A204.1 (cell line): ENCODE measurements around the gene LDLRAD4.

Experiments
- FAIRE-seq: peaks from 2 replicates; lab custom pipeline; 2012; peaks lifted over from hg19 to GRCh38; lab: Jason Lieb, UNC

Gene LDLRAD4

GRCh38 chr18:13266218-13267100 lies 47.9 kb downstream of the LDLRAD4 start:
- no peak for FAIRE-seq

- no peak for FAIRE-seq
Observed at GRCh38 chr18:13267431-13267873, 48.9 kb downstream of the LDLRAD4 start.

DNA sequence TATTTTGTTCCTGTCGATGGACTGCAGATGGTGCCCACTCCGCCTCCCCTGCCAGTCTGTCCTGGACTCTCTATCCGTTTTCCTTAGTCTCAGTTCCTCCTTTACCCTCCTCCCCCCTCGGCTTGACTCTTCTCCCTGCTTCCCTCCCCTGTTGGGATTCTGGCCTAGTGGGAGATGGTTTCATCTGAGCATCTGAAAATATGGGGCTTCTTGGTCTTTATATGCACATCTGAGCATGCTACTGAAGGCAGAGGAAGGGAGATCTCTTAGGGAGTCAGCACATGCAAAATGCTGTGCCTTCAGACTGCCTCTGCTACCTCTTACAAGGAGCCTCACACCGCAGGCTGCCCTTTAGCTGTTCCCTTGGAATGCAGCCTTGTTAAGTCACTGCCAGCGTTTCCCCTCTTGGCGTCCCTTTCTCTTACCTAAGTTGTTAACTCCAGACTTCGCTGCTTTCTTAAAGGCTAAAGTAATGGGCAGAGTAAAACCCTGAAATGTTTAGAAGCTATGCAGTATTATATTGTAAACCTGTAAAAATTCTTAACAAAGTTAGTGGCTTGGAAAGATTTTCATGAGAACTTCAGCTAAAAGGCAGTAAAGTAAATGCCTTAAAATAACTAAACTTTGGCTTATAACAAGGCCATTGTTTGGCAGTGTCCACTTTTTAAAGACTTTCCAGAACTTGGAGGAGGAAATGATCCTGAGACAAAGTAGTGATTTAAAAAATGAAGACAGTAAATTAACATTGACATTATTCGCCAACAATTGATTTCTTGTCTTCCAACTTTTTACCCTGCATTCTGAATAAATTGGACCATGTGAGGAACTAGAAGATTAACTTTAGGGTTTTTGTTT lies 49.8 kb downstream of the LDLRAD4 start:
- FAIRE-seq, result no peak

- no peak for FAIRE-seq
Observed at GRCh38 chr18:13269013-13269280, 50.4 kb downstream of the LDLRAD4 start.

DNA sequence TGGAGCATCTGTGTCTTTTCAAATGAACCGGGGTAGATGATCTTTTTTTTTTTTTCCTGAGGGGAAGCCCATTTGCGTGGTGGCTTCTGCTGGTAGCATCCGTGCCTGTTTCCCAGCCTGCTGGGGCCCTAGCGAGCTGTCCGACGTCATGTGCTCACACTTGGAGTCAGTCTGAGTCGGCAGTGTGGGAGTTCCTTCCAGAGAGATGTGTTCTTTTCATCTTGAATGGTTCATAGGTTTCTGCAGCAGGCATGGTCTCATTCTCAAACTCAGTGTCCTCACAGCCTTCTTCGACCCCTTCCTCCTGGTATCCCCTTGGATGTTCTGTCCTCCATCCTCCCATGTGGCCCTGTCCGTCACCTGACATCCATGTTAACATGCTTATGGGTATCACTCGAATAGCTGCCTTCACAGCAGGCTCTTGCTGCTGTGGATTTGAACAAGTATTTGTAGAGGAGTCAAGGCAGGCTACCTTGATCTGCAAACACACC lies 51.0 kb downstream of the LDLRAD4 start:
- no peak for FAIRE-seq

GRCh38 chr18:13270279-13270855 lies 51.8 kb downstream of the LDLRAD4 start:
- FAIRE-seq, result no peak

- no peak for FAIRE-seq
Observed at GRCh38 chr18:13271302-13271911, 52.8 kb downstream of the LDLRAD4 start.

DNA sequence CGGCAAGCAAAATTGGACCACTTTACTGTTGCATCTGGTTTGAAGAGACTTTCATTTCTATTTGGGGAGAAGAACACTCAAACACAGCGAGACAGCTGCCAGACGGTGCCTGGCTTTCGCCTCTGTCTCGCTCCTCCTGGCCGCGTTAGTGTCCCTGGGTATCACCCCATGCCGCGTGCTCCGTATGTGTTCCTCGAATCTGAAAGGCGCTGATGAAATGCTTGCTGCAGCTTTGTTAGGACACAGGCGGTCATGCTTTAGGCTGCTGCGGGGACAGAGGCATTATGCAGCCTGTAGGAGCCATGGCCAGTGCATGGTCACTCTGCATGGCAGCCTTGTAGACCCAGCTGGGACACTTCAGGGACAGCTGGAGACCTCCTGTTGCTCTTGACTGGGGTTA lies 53.9 kb downstream of the LDLRAD4 start:
- no peak for FAIRE-seq

DNA sequence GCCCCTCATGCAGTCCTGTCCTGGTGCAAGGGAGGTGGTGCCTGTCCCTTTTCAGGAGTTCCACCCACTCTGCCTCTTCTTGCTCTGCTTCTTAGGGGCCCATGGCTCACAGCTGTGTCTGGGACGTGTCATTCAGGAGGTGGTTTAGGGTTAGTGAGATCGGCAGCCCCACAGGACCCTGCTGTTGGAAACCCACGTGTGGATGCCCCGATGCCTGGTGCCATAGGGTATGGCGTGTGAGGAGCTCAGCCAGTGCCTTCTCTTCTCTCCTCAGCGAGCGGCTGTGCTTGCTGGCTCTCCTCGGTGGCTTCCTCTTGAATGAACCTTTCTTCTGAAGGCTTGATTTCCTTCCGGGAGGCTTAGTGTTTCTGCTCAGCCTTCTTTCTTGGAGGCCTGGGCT lies 55.2 kb downstream of the LDLRAD4 start:
- no peak for FAIRE-seq

DNA sequence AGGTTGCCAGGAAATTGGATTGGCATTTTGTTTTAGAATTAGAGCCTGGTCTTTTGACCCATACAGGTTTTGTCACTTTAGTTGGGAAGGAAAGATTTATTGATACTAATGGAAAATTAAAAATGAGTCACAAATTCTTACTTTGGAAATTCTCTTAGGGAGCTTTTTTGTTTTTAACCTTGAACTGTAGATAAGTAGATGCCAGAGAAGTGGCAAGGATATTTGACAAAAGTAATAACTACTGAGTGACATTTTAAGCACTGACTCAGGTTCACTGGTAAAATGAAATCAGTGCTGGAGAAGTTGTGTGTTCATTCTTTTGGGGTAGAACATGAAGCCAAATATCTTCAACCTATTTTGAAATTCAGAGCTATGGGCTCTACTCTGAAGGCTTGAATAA lies 56.5 kb downstream of the LDLRAD4 start:
- FAIRE-seq, result no peak

DNA sequence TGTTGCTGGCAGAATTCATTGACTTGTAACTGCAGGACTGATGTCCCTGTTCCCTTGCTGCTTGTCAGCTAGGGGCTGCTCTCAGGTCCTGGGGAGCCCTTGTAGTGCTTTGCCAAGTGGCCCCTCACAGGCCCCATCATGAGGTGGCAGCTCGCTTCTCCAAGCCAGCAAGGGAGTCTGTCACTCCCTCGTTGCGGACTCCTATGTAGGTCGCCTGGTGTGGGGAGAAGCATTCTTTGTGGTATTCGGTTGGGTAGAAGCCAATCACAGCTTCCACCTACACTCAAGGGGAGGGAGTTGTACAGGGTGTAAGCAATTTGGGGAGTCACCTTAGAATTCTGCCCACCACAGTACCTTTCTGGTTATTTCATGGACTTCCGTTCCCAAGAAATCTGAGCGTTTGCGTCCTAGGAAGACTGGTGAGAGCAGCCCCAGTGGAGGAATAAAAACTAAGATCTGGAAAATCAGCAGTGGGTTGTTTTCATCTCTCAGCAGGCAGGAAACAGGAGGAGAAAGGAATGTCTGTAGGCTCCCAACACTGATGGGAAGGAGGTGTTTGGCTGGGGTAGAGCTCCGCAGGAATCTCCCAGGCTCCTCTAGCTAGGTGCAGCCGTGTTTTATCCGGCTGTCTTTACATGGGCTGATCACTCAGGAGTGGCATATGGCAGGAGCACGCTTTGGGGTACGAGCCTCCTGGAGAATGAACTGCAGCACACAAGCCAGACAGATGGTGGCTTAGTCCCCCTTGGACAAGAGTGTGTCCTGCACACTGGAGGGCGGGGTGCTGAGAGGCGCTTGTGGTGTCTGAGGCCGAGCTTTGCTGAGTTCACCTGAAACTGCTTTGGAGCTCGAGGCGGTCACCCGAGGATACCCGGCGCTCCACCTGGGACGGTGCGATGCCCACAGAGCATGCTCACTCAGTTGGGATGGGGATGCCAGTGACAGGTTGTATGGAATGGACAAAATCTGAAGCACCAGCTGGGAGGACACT lies 58.3 kb downstream of the LDLRAD4 start:
- FAIRE-seq, result no peak

GRCh38 chr18:13278062-13278630 lies 59.6 kb downstream of the LDLRAD4 start:
- no peak for FAIRE-seq

DNA sequence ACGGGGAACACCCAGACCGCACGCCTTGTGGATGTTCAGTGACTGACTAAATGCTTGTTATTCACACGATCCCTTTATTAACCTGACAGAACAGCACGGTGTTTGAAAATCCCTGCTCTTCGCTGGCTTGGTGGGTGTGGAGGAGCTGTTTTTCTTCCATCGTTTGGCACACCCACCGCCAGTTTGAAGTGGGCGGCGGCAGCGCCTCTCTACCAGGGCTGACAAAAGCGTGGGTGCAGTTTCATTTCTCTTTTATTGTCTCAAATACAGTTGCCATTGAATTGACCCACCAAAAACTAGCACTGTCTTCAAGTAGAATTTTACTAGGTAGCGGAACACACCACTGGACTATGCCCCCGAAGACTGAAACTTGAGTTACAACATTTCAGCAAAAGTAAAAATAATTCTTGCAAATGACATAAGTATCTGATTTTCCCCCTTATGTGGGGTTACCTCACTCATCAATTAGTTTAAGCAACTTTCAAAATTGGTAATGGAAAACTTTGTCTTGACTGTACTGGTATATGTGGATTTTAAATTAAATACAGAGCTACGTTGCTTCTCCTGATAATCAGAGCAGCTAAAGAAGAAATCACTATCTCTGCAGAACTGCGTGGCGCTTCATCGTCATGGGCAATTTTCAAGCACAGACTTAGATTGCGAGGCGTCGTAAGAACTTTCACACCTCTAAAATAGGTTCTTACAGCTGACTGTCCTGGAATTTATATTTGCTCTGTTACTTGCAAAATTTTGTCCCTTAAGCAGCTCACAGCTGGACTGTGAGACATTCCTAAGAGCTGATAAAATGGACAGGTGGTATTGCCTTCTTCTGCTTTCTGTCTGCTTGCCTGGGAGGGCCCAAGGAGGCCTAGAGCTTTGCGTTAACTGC lies 60.9 kb downstream of the LDLRAD4 start:
- FAIRE-seq, result no peak

DNA sequence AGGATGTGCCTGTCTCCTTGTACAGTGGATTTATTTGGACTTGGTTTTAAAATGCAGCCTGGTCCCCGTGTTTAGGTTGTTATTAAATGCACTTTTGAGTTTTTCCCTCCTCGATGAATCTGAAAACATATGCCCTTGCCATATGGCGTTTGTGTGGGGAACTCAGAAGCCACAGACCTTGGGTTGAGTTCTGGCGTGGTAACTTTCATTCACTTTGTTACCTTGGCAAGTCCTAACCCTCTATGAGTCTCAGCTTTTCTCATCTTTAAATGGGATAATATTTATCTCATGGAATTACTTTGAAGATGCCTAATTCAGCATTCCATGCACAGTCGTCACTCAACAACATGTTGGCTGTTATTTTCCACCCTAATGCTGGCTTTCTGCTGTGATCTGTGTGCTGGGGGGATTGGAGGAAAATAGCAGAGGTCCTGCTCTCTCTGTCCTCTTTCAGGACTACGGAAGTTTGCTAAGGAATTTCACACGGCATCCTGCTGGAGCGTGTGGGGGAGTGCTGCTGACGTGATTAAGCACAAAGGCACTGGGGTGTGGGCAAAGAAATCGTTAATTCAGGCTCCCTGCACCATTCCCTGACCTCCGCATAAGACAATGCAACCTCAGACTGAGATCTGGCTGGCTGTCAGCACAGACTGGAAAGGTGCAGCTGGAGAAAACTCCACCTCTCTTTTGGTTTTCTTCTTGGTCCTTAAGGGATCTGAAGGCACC lies 61.7 kb downstream of the LDLRAD4 start:
- no peak for FAIRE-seq

GRCh38 chr18:13281406-13281805 lies 62.8 kb downstream of the LDLRAD4 start:
- no peak for FAIRE-seq

DNA sequence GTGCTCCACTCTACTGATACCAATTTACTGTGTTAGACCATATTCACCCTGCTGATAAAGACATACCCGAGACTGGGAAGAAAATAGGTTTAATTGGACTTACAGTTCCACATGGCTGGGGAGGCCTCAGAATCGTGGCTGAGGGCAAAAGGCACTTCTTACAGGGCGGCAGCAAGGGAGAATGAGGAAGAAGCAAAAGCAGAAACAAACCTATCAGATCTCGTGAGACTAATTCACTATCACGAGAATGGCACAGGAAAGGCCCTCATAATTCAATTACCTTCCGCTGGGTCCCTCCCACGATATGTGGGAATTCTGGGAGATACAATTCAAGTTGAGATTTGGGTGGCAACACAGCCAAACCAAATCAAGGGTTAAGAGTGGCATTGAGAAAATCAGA lies 65.2 kb downstream of the LDLRAD4 start:
- no peak for FAIRE-seq

GRCh38 chr18:13284330-13285027 lies 65.9 kb downstream of the LDLRAD4 start:
- FAIRE-seq, result no peak

GRCh38 chr18:13285874-13286273 lies 67.3 kb downstream of the LDLRAD4 start:
- no peak for FAIRE-seq
